ENCODE data around the gene HPCA.

HPCA gene

DNA sequence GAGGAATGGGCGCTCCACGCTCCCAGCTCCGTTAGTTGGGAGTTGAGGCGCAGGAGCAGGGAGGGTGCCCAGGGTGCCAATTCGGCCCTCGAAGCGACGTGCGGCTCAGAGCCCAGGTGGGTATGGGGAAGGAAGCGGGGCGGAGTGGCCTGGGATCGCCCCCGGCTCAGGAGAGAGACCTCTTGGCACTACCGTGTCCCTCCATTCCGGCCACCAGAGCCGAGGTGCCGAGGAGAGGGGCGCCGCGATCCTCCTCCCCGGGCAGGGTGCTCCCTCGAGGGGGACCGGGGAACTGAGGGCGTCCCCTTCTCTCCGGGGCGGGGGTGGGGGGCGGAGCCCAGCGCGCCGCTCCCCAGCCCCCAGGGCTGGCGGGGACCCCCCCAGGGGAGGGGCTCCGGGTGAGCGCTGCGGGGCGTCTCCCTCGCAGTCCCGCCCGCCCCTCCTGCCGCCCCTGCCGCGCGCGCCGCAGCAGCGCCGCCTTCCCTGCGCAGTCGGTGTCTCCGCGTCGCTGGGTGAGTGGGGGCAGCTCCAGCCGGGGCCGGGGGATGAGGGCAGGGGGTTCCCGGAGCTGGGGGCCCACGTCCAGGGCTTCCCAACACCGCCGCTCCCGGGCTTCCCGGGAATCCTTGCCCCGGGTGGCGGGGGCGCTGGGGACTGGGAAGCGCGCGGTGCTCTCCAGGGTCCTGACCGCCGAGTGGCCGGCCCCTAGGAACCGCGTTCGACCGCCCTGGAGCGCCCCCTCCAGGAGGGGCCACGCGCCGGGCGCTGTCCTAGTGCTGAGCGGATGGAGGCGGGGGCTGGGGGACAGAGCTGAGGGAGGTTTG lies at the start of gene HPCA:
Gene HPCA (plus strand): TSS at position 488 of the 824 bp plus-strand sequence. CDS start 2,408 bp downstream, outside the sequence.
- no peak for DNase-seq

DNA sequence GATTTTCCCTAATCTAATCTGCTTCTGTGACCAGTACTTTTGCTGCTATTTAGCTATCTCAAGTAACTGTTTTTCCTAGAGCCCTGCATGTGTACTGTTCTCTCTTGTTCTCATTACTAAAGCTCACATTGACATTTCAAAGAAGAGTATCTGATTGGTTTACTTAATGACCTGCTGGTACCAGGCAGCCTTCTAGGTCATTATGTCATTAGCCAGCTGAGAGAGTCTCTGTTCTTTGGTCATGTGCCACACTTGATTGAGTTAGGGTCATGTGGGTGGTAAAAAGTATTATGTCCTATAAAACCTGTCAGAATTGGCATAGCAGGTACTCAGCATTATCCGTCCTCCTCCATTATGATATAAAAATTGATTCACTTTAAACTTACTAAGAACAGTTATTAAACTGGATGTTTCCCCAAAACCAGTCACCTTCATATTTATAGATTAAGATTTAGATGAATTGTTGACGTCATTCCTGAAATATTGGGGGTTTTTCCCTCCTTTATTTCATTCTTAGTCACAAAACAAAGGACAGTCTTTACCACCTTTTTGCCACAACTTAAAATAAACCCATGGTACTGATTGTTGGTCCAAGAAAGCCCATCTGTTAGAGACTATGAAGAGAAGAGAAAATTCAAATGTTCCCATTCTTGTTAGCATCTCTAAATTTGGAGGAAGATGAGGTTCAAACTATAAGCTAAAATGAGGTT lies 37.8 kb upstream of the HPCA start:
- no peak for DNase-seq

DNA sequence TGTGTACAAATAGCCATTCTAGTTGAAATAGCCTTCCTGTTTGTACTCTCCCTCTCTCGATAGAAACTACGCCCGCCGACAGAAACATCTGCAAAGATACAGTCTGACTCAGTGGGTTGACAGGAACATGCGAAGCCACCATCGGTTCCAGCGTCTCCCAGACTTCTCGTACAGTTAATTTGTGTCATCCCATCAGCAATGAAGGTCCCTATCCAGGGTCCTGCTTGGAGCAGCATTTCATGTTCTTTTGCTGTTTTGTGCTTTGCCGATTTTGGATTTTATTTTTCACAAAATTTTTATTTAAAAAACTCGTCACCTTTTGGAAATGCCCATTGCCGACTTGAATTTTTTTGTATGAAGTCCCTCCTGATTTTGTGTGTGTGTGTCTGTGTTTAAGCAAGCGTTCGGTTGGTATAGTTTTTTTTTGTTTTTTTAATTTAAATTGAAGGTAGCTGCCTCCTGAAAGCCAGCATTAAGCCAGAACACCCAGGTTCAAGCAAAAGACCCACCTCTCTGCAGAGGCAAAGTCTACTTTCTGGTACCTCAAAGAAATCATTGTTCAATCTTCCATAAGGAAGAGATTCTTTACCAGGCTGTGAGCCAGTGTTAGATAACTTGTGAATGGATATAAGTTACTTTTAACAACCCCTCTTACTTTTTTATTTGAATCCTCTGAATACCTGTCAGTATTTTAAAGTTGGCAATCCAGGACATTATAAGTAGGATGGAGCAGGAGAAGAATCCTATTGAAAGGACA lies 30.3 kb upstream of the HPCA start:
- no peak for DNase-seq

DNA sequence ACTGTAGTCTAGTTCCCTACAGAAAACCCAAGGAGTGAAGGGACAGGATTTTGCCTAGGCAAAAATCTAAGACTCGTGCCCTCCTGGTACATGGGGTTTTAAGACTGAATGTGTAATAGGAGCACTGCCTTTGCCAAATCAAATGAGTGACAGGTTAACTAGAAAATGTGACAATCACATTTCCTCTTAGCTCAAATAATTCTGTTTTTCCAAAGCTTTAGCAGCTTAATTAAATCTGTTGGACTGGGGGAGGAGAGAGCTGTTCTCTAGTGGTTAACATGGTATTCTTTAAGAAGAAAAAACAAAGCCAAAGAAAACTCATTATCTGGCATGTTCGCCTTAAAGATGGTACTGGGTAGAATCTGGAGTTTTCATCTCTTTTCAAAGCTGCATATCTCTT lies 28.2 kb upstream of the HPCA start:
- DNase-seq = no peak

DNA sequence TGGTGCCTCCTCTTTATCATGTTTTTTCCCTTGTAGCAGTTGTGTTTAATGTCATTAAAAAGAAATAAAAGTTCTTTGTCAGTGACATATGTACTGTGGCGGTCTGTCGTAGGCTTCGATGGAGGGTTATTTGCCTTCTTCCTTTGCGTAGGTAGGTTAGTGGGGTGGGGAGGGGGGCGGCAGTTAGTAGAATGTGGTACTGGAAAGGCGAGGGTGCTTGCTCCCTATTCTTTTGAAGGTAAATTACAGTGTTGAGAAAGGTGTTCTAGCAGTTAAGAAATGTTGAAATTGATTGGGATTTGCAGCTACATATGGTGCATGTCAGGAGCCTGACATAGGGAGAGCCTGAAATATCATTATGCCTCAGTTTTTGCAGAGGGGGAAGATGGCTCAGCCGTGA lies 27.5 kb upstream of the HPCA start:
- no peak for DNase-seq

DNA sequence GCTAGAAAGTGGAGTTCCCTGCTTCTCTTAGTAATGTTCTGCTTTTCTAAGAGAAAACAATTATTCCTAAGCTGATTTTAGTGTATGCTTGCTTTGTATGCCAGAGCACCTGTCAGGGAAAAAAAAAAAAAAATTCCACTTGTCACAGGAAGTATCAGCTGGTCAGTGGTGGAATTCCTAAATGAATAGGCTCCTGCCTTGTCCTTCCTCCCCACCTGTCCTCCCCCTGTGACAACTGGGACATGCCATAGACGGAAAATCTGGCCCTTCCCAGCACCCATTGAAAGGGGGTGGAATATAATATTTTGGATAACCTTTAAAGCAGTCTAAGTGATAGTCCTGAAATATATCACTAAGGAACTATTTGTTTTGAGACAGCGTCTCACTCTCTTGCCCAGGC lies 26.4 kb upstream of the HPCA start:
- DNase-seq = no peak

DNA sequence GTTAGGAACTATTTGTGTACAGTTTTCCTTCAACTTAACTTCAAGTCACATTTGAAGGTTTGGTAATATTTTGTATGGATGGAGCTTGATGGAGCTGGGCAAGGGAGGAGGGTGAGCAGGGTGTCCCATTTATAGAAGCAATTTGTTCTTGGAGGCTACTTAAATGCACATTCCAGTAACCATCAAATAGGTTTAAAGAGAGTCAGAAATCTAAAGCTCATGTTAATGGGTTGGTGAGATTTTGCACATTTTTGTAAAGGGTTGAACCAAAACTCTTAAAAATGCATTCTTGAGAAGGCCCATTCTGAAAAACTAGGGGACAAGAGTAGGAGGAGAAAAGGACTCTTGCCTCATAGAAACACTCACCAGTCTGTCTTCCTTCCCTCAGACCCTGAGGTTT lies 25.7 kb upstream of the HPCA start:
- DNase-seq = no peak

DNA sequence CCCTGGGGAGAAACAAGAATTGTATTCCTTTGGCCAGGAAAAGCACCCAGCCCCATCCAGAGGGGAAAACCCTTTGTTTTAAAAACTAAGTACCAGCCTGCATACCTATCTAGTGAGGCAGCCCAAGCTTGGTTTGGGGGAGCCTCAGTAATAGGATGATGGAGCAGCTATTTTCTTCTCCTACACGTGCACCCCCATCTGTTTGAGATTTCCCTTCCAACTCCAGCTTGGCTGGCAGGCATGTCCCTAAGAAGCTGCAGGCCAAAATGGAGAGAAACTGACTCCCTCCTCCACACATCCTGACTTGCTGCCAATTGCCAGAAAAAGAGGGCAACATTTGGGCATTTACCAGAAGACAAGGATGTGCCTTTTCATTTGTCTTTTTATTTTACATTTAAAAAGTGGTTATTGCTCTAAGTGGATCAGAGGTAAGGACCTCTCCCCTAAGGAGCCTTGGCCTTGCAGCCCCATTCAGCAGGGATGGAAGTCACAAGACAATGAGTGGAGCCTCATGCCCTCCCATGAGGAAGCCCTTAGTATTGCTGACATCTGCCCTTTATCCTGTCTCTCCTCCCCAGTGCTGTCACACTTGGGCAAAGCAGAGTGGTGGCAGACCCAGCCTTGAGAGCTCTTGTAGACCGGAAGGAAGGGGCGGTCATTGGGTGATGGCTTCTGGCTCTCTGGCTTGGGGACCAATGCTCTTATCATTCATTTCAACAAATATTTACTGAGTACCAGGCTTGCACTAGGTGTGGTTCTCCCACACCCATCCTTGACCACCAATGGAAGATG lies 24.2 kb upstream of the HPCA start:
- DNase-seq = no peak

DNA sequence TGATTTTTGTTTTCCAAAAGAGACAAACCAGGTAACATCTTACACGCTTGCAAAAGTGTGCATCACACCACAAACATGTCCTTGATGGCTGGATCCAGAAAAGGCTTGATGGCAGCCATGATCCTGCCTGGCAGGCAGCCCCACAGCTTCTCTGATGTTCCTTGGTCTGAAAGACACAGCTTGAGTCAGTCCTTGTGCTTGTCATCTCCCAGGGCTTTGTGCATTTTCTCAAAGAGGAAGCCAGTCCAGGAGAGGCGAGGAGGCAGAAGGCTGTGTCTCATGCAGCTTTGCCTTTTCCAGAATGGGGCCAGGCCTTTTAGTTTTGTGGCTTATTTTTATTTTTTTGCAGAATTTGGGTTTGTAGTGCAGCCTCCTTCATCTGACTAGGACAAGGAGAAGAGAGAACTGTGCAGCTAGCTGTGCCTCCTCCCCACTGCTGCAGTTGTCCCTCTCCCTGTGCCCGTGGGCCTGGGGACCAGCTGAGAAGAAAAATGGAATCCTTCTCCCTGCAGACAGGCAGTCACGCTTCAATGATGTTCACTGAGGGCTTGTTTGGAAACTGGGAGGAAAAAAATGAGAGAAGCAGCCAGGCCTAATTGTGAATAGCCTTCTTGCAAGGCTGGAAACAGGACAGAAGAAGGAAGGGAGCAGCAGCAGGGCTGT lies 22.9 kb upstream of the HPCA start:
- DNase-seq = no peak

DNA sequence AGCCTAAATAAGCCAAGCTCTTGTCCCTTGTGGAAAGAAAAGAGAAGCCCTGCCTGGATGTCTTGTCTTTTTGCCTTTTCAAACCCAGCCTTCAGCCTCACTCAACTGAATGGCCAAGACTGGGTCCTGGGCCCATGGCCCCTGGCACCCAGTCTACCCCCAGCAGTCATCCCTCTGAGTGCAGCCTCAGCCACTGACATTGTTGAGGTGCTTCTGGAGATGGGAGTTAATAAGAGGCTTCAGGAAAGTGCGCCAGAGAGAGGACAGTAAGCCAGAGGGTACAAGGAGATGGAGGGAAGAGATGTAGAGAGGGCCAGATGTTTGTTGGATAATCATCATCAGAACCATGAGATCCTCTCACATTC lies 22.4 kb upstream of the HPCA start:
- no peak for DNase-seq

DNA sequence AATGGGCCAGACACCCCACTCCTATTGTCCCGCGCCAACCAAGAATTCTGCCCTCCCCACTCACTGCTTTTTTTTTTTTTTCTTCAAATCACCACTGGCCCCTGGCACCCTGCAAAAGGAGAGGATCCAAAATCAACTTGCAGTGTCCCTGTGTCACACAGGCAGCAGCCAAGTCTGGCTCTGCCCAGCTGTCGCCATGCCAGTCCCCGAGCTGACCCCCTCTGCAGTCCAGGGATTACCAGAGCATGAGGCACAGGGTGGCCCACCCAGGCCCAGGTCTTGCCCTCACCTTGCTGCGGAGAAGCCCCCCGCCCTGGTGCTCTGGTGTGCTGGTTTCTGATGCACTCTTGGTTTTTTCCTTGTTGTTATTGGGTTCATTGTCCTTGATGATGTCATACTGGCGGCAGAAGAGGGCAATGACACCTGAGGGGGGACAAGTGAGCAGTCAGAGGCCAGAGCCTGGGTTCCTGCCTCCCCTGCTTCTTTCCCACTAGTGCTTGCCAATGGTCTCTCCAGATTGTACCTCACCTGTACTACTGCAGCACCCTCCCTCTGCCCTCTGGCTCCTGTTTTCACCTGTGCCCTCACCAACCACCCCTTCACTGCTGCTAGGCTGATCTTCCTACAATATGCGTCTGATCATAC lies 21.8 kb upstream of the HPCA start:
- no peak for DNase-seq

DNA sequence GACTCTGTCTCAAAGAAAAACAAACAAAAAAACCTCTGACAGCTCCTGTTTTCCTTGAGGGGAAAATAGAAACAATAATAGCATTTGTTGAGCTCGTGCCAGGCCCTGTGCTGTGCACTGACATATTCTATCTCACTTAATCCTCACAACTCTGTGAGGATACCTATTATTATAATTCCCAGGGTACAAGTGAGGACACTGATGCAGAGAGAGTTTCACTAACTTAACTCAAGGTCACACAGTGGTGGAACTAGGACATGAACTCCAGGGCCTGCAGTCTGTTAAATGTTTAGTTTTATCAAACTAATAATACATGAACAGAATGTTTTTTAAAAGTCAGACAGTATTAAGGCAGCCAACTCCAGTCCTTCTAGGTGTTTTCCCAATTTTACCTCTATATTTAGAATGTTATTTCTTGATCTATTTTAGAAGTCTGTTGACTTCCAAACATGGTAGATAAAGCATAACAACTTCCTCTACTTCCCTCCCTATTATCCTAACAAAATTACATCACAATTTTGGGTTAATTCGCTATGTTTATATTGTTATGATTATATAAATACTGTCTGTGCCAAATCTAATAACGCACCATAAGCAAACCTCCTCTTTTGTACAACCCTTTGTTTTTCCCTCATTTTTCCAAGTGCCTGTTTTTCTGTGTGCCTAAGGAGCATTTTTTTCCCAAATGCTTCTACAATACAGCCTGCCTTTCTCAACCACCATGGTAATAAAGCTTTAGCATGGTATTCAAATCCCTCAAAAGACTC lies 20.5 kb upstream of the HPCA start:
- DNase-seq = no peak

DNA sequence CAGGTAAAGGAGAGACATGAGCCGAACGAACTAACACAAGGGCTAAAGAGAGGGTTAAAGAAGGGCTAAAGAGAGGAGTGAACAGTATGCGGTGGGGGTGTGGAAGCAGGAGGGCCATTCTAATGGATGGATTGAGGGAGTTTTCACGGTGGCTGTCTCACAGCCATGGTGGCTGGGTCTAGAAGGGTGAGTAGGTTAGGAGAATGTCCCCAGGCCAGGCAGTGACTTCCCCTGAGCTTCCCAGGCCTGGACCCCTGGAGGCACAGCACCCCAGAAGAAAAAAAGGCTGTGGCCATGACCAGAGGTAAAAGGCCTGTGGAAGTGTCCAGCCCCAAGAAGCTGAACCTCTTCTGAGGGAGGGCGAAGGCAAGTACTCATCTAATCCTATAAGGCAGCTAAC lies 19.1 kb upstream of the HPCA start:
- DNase-seq = no peak

DNA sequence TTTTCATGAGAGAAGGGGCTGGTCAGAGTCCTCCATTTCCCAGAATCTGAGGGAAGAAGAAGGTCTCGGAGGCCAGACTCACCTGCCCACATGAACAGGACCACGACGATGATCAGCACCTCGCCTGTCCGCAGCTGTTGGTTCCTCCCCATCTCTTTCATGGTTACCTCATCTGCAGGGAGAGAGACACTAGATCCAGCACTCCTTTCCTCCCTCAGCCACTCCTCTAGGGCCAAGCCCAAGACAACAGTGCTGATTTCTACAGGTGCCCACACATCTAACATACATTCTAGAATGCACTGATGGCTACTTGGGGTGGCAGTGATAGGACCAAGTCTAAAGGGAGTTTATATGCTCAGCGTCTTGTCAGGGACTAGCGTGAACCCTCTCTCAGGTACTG lies 18.6 kb upstream of the HPCA start:
- DNase-seq = no peak

DNA sequence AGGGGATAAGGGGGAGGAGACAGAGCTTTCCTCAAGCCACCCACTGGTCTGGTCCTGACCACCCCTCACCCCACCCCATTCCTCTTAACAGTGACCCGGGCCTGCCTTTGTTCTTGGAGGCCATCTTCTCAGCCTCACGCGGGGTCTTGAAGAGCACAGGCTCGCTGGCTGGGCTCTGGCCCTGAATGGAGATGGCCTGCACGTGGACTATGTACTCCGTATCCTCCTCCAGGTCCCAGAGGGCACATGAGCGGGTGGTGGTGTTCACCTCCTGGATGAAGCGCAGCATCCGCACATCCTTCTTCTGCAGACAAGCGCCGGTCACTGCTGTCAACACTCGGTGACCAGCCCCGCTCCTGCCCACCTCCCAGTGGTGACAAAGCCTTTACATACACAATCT lies 18.2 kb upstream of the HPCA start:
- DNase-seq = no peak

DNA sequence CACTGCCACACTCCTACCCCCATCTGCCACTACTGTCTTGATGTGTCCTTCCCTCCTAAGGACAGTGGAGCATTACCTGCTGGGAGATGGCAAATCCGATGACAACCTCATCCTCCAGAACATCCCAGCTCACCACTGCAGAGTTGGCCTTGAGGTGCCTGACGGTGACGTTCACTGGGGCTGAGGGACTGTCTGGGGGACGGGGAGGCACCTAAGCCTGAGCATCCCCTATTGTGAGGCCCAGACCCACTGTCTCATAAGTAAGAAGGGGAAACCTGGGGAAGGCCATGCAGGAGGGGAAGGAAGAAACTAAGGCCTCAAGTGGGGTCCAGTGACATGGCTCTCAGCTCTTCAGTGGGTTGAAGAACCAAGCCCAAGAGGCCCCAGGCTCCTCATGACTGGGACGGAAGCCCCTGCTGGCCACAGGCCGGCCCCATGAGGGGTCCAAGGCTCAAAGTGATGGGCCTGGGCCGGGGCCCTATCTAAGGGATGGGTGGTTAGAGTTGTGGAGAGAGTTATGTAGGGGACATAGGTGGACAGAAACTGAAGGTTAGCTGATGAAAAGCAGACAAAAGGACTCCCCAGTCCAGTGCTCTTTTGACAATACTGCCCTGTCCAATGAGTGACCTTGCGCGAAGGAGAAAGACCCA lies 17.4 kb upstream of the HPCA start:
- no peak for DNase-seq

DNA sequence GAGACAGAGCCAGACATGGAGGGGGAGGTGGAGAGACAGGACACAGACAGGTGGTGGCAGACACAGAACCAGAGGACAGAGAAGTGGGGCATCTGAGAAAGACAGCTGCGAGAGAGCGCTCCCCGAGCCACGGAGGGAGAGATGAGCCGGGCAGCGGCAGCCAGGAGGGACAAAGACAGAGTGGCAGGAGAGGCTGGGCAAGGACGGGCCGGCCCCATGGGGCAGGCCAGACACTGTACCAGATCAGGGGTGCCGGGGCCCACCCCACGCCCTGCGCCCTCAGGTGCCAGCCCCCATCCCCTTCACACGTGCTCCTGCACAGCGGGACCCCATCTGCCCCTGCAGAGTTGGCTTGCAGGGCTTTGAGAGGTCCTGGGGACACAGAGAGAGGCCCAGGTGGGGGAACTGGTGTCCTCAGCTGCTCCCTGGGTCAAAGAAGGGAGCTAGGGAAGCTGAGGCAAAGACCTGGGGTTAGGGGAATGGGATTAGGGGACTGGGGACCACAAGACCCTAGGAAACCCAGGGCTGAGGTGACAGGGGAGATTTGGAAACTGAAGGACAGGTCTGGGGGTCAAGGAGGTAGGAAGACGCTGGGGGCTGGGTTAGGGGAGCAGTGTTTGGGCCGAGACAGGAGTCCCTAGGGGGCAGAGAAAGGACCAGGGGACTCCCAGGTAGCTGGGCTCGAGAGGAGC lies 16.2 kb upstream of the HPCA start:
- no peak for DNase-seq

DNA sequence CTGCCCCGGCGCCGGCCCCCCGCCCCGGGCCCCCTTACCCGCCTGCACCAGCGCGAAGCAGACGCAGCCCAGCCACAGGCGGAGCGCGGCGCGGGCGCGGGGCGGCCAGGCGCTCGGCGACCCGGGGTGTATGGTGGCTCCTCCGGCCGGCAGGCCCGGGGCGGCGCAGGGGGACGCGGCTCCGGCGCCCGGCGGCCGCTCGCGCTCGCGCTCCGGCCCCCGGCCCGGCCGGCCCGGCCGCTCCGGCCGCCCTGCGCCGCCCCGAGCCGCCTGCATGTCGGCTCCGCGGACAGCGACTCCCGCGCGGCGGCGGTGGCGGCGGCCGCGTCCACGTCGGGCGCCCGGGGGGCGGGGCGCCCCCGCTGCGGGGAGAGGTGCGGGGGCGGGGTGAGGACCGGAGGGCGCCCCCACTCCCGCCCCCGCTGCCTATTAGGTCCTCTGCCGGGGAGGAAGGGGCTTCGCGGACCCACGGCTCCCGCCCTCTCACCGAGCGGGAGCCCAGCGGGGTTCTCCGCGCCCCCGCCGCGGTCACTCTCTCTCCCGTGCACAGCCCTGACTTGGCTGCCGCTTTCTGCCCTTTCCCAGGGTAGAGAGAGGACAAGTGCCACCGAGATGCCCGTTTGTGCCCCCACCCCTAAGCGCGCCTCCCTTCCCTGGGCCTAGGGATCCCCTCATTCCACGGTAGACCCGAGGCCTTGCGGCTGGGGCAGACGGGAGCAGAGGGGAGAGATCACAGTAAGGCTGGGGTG lies 15.5 kb upstream of the HPCA start, which contains the start of gene FNDC5:
Gene FNDC5 (minus strand): TSS at position 298 of the 749 bp plus-strand sequence.
- DNase-seq = no peak
